H1 (cell line): ENCODE results near the gene COPG1. TPM values are rescaled to one million over a fixed set of nuclear protein-coding genes. Genes with fewer than 3 reads are reported as not detected.

Experiments
- ATF2 ChIP-seq: IDR thresholded peaks from 2 replicates; pipeline ENCODE4 v1.6.1; 2012; ENCODE audit warnings: low read length, inconsistent platforms
- CHD7 ChIP-seq: fragments of 300-600 bp; sonication (generic); IDR thresholded peaks from 2 replicates; pipeline ENCODE4 v1.7.1; 2012; ENCODE audit warnings: low read length, moderate library complexity, mild to moderate bottlenecking, inconsistent platforms; ENCODE audit not compliant: insufficient replicate concordance
- GABPA ChIP-seq: IDR thresholded peaks from 2 replicates; pipeline ENCODE4 v1.6.1; 2011; ENCODE audit warnings: mild to moderate bottlenecking, low read length, moderate library complexity, borderline replicate concordance; ENCODE audit not compliant: insufficient read depth
- KDM1A ChIP-seq: fragments of 200-600, 300-600 bp; sonication (generic); IDR thresholded peaks from 2 replicates; pipeline ENCODE4 v1.7.1; 2016; ENCODE audit warnings: mild to moderate bottlenecking, low read length, borderline replicate concordance
- RBBP5 ChIP-seq: IDR thresholded peaks from 2 replicates; pipeline ENCODE4 v1.7.1; 2012; ENCODE audit warnings: low read depth, mild to moderate bottlenecking, inconsistent platforms, low read length, moderate library complexity, borderline replicate concordance
- RXRA ChIP-seq: IDR thresholded peaks from 2 replicates; pipeline ENCODE4 v1.6.1; 2011; ENCODE audit warnings: low read depth, mild to moderate bottlenecking, low read length, moderate library complexity; ENCODE audit not compliant: insufficient read depth
- TAF7 ChIP-seq: optimal IDR thresholded peaks from 2 replicates; pipeline ENCODE3; 2011; ENCODE audit warnings: low read depth, mild to moderate bottlenecking, inconsistent platforms, low read length, moderate library complexity, borderline replicate concordance
- polyA plus RNA-seq, 7 experiments: library from polyadenylated mRNA; depleted of rRNA in 3 of 7; stranded (reverse) in 5 of 7; unstranded in 2 of 7; fragments of >200 nt in 5 of 7; fragments of 200-250 nt in 2 of 7; gene quantifications; 1 replicate in 5 of 7; 2 replicates in 1 of 7; 4 replicates in 1 of 7; pipeline versions ENCODE4 v1.2.1 to v1.2.3, GENCODE V29; 2011 to 2013; ENCODE audit warnings: missing spikeins in 2 of 7, mixed read lengths in 2 of 7
- total RNA-seq: library from RNA; stranded (reverse); fragmentation: NEBNext Ultra II Directional; extraction: Animal tissue kit (Norgen Biotek cat#: 25700); gene quantifications from 2 replicates; pipeline ENCODE4 v1.2.1, GENCODE V29; 2021

The COPG1 gene
- total and polyA plus RNA-seq, 2 of the 8 experiments (the other 6 are each of a cell fraction or from before 2014, with no cell fraction given) = 52.7 to 106 TPM

GRCh38 chr3:129316248-129317013, 67.0 kb downstream of the COPG1 start (continued):
- no peak for TF ChIP-seq CHD7
- no peak for TF ChIP-seq GABPA
- no peak for TF ChIP-seq ATF2
- TF ChIP-seq TAF7 = peak; percentile 98
- TF ChIP-seq RXRA = no peak
- TF ChIP-seq KDM1A = no peak
- TF ChIP-seq RBBP5 = peak; percentile 35; the same call in 1 of the 2 replicates
